NOMO-1 treated with dmso at 0.1 percent for 144 hours (cell line): Measurements from ENCODE around the gene SART1.
"Not testable (repeated sequence)": the region's sequence is repeated elsewhere in the genome, so short reads cannot be mapped to it uniquely, and the experiment has no call there.

Source experiments
- DNase-seq: peaks from one replicate; lab custom pipeline; 2025; ENCODE audit not compliant: unreplicated experiment; lab: John Stamatoyannopoulos, UW

SART1 gene

DNA sequence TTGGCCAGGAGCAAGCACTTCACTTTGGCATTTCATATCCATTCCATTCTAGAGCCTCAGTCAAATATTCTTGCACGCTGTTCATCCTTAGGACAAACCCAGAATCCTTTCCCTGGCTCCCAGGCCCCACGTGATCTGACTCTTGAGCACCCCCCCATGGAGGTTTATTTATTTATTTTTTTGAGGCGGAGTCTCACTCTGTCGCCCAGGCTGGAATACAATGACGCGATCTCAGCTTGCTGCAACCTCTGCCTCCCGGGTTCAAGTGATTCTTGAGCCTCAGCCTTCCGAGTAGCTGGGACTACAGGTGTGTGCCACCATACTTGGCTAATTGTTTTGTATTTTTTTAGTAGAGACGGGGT, 29.0 kb upstream of the SART1 start:
- DNase-seq = no peak

DNA sequence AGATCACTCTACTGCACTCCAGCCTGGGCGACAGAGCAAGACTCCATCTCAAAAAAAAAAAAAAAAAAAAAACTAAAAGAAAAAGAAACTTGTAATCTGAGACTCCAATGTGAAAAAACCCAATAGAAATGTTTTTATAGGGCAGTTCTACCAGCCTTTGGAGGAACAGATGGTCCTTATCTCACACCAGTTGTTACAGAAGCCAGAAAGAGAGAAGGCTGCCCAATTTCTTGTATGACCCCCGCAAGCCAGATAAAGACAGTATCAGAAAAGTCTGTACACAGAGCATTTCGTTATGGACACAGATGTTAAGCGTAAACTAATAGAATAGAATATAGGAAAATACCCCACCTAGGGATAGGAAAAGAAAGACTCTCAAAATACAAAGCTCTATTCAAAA, 27.5 kb upstream of the SART1 start:
- DNase-seq = no peak

DNA sequence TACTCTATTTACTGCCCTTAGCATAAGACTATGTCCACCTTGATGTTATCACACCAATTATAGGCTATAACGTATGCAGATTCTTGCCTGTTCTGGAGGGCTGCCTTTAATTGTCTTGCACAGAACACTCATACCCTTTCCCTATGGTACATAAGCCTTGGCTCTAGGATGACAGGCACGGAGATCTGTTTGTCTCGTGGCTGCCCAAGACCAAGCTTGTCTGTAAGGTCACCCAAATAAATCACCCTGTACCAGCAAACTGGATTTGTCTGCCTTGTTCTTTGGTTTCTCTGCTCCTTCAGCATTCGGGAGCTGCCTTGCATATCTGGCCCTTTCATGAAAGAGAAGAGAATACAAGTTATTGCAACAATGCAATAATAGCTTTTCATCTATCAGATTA, 23.8 kb upstream of the SART1 start:
- no peak for DNase-seq

DNA sequence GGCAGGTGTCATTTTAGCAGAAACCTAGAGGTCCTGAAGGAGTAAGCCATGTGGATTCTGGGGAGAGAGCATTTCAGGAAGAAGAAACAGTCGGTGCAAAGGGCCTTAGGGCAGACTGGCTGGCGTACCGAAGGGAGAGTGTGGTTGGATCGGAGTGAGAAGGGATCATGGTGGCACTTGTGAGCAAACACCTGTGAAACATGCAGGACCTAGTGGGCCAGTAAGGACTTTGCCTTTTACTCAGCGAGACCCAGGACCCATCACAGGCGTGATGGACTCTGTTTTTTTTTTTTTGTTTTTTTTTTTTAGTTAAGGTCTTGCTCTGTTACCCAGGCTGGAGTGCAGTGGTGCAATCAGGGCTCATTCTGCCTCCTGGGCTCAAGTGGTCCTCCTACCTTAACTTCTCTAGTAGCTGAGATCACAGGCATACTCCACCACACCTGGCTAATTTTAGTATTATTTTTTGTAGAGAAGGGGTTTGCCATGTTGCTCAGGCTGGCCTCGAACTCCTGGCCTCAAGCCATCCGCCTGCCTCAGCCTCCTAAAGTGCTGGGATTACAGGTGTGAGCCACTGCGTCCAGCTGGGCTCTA, 19.7 kb upstream of the SART1 start:
- no peak for DNase-seq

DNA sequence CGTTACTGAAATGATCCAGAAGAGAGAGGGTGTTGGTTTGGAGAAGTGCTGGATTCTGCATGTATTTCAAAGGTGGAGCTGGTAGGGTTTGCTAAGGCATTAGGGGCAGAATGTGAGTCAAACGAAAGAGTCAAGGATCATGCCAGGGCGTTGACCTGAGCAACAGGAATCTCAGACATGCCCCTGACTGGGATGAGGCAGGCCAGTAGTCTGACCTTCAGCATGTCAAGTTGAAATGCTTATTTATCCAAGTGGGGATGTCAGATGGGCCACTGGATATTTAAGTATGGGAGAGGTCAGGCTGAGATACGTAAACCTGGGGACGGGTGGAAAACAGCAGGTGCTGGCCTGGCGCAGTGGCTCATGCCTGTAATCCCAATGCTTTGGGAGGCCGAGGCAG, 19.0 kb upstream of the SART1 start:
- DNase-seq = no peak

DNA sequence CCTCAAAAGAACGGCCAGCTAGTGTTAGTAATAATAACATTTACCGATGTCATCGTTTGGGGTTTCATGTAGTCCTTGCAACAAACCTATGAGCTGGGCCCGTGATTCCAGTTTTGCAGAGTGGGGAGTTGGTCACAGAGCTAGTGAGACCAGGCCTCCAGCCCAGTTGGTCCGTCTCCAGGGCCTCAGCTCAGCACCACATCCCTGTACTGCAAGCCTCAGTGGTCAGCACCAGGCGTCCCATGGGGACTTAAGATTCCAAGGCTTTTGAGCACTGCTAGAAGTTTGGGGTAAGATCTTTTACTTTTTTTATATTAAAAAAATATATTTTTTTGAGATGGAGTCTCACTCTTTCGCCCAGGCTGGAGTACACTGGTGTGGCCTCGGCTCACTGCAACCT, 17.3 kb upstream of the SART1 start:
- DNase-seq = no peak

DNA sequence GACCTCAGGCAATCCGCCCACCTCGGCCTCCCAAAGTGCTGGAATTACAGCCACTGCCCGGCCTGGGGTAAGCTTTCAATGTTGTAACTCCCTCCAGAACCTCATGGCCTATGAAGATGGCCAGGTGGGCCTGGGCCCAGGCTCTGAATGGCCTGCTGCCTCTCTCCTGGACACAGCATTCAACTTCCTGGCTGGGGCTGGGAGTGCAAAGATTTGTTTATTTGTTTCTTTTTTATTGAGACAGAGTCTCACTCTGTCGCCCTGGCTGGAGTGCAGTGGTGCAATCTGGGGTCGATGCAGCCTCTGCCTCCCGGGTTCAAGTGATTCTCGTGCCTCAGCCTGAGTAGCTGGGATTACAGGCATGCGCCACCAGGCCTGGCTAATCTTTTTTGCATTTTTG, 16.8 kb upstream of the SART1 start:
- DNase-seq = no peak

DNA sequence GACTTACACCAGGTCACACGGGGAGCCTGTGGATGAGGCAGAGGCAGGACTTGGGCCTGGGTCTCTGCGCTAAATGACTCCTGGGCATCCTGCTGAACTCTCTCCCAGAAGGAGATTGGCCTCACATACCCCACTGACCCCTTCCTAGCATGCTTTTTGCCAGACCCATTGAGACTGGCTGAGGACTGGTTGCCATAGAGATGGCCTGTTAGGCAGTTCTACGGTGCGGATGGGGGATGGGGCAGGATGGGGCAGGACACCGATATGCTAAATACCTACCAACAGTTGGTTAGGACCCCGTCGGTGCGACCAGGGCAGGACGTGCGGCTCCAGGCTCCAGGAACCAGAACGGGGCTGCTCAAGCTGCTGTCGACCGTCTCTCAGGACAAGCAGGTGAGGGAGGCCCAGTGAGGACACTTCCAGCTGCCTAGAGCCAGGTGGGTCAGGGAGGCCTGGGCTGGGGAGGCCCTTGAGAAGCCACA, 16.1 kb upstream of the SART1 start, which contains the start of gene TSGA10IP:
TSGA10IP (plus strand) TSS at position 51 of the 482 bp plus-strand sequence; CDS start at position 247, 196 bp downstream.
- no peak for DNase-seq

DNA sequence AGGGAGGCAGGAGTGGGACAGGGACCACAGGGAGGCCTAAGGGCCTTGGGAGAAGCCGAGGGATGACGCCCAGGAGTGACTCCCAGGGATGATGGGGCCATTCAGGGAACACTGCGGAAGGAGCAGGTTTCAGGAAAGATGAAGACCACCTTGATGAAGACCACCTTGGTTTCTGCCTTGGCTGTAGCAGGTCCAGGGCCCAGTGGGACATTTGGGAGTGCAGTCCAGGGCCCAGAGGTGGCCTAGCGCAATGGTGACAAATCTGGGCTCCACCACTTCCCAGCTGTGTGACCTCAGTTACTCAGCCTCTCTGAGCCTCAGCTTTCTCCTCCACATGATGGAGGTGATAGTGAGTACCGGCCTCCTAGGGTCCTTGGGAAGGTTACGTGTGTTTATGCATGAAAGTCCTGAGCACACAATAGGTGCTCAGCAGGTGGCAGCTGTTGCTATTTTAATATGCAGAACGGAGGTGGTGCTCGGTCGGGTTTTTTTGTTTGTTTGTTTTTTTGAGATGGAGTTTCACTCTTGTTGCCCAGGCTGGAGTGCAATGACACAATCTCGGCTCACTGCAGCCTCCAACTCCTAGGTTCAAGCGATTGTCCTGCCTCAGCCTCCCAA, 15.5 kb upstream of the SART1 start:
- DNase-seq = no peak

DNA sequence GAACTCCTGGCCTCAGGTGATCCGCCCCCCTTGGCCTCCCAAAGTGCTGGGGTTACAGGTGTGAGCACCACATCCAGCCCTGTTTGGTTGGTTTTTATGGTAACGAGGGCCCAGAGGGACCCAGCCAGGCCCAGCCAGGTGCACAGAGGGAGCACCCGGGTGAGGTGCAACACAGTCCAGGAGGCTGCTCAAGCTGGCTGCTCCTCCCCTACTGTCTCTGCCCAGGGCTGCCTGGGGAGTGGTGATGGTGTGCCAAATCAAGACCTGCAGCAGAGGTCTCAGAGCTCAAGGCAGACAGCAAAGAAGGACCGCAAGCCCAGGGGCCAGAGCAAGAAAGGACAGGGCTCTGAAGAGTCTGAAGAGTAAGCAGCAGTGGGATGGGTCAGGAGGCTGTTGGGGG, 14.9 kb upstream of the SART1 start:
- no peak for DNase-seq

DNA sequence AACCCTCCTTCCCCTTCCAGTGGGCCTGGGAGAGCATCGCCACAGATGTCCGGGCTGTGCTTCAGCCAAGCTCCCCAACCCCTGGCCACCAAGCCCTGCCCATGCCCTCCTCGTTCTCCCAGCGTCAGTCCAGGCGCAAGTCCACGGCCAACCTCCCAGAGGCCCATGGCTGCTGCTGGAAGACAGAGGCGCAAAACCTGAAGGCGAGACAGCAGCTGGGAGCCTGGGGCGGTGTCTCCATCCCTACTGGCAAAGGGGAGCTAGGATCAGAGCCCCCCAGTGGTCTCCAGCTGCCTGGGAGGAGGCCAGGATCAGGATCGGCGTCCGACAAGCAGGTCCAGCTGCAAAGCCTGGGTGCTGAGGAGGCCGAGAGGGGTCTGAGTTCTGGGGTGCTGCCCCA, 14.4 kb upstream of the SART1 start:
- DNase-seq = no peak

DNA sequence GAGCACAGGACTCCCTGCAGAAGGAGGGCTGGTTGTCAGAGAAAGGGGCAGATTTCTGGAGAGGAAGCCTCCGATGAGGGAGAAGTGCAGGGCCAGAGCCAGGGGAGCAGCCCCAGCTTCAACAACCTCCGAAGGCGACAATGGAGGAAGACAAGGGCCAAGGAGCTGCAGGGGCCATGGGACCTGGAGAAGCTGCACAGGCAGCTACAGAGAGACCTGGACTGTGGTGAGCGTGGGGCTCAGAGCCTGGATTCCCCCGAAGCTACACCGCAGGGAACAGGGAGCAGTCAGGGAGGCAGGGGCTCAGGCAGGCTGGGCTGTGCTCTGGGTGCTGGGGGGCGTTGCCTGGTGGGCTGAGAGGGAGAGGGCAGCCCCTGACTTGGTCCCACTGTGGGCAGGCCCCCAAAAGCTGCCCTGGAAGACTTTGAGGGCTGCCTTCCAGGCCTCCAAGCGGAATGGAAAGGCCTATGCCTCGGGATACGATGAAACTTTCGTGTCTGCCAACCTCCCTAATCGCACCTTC, 13.9 kb upstream of the SART1 start:
- no peak for DNase-seq

DNA sequence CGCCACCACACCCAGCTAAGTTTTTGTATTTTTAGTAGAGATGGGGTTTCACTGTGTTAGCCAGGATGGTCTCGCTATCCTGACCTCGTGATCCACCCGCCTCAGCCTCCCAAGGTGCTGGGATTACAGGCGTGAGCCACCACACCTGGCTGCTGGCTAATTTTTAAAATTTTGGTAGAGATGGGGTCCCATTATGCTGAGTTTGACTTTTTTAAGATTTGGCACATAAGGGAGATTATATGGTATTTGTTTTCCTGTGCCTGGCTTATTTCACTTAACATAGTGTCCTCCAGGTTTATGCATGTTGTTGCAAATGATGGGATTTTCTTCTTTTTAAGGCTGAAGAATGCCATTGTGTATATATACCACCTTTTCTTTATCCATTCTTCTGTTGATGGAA, 10.8 kb upstream of the SART1 start:
- not testable (repeated sequence) for DNase-seq

DNA sequence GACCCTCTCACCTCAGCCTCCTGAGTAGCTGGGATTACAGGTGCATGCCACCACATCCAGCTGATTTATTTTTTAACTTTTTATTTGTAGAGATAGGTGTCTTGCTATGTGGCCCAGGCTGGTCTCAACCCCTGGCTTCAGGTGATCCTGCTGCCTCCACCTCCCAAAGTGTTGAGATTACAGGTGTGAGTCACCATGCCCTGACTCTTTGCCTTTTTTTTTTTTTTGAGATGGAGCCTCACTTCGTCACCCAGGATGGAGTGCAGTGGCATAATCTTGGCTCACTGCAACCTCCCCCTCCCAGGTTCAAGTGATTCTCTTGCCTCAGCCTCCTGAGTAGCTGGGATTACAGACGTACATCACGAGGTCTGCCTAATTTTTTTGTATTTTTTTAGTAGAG, 9.9 kb upstream of the SART1 start:
- DNase-seq = not testable (repeated sequence)

DNA sequence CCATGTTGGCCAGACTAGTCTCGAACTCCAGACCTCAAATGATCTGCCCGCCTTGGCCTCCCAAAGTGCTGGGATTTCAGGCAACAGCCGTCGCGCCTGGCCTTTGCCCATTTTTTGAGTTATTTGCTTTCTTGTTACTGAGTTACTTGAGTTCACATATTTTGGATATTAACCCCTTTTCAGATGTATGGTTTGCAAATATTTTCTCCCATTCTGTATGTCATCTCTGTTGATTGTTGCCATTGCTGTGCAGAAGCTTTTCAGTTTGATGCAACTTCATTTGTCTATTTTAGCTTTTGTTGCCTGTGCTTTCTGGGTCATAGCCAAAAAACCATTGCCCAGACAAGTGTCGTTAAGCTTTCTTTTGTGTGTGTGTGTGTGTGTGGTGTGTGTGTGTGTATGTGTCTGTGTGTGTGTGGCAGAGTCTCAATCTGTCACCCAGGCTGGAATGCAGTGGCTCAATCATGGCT, 9.4 kb upstream of the SART1 start:
- no peak for DNase-seq

DNA sequence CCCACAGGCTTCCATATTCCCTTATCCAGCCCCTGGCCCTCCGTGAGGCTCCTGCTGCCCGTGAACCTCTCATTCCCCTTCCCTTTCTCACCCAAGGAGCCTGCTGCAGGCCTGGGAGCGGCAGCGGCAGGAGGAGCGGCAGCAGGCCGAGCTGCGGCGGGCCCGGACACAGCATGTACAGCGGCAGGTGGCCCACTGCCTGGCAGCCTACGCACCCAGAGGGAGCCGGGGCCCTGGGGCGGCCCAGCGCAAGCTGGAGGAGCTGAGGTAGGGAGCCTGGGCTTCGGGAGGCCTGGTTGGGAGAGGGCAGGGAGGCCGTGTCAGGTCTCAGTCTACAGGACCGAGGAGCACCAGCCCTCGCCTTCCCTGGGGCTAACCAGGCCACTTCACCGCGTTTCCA, 8.1 kb upstream of the SART1 start:
- DNase-seq = no peak

DNA sequence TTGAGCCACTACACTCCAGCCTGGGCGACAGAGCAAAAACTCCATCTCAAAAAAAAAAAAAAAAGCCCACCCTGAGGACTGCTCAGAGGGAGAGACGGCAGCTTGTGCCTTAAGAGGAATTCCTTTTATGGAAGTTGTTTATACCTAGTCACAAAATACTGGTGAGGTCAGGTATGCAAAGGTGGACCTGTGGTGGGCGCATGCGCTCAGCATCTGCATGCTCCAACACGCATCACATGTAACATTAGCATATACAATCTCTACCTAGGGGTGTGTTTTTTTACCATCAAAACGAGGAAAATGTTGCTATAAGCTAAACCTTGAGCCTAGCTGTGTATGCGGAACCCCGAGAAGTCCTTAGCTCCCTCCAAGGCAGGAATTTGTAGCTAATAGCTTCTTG, 6.8 kb upstream of the SART1 start:
- DNase-seq = no peak

DNA sequence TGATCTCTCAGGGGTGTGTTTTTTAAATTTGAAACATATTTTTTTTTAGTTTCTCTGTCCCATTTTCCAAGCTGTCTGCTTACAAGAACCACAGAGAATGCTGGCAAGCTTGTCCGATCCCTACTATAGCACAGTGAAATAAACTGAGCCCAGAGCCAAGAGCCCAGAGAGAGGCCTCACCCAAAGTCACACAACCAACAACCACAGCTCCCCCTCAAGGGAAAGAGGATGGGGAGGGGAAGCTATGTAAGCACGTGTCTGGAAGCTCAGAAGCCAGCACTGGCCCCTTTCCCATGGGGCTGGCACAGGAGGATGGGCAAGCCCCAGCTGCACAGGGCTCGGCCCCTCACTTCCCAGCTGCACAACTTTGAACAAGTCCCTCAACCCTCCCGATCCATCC, 3.2 kb upstream of the SART1 start:
- DNase-seq = no peak

DNA sequence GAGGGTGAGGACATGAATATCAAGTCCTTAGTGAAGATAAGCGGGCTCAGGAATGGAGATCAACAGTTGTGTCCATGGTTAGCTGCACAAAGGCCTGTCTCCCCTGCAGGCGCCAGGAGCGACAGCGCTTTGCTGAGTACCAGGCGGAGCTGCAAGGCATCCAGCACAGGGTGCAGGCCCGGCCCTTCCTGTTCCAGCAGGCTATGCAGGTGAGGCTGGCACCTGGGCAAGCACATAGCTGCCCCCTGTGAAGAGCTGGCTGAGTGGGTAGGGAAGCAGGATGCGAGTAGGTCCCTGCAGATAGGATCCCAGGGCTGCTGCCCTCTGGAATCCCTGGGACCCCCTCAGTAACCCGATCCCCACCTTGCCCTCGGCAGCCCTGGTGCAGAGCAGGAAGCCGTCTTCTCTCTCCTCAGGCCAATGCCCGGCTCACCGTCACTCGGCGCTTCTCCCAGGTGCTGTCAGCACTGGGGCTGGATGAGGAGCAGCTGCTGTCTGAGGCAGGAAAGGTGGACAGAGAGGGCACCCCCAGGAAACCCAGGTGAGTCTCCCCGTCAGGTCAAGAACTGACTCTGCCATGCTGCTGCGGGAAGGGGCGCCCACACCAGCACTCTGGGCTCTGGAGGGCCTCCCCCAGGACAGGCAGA, 2.6 kb upstream of the SART1 start:
- DNase-seq = no peak

DNA sequence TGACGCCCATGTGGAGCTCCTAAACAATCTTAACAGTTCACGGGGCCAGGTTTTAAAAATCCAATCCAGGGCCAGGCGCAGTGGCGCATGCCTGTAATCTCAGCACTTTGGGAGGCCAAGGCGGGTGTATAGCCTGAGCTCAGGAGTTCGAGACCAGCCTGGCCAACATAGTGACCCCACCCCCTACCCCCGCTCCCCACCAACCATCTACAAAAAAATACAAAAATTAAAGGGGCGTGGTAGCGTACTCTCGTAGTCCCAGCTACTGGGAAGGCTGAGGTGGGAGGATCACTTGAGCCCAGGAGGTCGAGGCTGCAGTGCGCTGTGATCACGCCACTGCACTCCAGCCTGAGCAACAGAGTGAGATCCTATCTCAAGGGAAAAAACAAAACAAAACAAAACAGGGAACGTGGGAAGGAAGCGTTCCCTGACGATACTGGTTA, 689 bp upstream of the SART1 start:
- no peak for DNase-seq

DNA sequence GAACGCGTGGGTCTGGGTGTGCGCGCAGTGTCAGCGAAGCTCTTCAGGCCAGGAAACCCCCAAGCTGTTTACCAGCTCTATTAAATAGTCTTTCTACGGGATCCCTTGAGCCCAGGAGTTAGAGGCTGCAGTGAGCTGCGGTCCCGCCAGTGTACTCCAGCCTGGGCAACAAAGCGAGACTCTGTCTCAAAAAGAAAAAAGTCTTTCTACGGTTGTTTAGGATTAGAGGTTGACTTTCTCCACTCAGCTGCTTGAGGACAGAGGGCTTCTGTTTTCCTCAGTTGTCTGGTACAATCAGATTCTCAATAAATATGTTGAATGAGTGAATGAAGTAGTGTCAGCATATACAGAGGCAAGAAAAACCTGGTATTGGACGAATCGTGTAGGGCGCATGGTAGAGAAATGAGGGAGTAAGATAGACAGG, 619 bp downstream of the SART1 start:
- DNase-seq = no peak

DNA sequence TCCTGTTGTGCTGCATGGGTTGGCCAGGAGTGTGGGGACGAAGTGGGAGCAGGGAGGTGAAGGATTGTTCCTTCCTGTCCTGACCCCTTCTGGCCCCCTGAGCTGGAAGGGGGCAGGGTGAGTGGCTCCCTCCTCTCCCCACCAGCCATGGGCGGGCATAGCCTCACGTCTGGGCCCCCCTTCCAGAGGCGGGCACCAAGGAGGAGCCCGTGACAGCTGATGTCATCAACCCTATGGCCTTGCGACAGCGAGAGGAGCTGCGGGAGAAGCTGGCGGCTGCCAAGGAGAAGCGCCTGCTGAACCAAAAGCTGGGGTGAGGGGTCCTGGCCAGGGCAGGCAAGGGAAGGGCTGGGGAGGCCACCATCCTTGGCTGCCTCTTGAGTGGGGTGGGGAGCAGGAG, 3.4 kb downstream of the SART1 start:
- DNase-seq = no peak
